Stimulated activated CD4-positive, alpha-beta T cell treated with anti-CD3 and anti-CD28 coated beads, TNF-alpha, amount 100 ng/mL, for 4 hours (primary cell): ENCODE data around the gene MYO7B.

Experiments
- DNase-seq, 3 experiments: peaks; one replicate each; pipeline ENCODE4 v3.0.0-alpha.2; 2020; ENCODE audit warnings: low read depth in 3 of 3

The MYO7B gene

DNA sequence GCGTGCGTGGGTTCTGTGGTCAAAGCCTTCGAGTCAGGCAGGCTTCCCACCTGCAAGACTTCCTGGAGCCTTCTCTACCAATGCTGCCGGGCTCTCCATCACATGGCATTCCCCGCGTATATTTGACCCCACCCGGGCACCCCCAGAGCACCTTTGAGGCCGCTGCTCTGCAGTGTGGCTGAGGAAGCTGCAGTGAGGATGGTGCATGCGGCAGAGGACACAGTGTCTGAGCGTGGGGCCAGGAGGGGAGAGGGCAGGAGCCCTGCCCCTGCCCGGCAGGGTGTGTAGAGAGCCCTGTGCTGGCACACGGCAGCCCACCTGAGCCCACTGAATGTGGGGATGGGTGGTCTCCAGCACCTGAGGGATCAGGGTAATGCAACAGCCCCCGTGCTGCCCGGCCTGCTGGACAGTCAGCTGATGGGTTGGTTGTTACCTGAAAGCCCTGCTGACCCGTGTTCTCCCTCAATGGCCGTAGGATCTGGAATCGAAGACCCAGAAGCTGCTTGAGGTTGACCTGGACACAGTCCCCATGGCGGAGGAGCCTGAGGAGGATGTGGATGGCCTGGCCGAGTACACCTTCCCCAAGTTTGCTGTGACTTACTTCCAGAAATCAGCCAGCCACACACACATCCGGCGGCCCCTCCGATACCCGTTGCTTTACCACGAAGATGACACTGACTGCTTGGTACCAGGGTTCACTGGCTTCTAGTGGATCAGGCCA is 73.7 kb downstream of the MYO7B start:
- no peak for DNase-seq

DNA sequence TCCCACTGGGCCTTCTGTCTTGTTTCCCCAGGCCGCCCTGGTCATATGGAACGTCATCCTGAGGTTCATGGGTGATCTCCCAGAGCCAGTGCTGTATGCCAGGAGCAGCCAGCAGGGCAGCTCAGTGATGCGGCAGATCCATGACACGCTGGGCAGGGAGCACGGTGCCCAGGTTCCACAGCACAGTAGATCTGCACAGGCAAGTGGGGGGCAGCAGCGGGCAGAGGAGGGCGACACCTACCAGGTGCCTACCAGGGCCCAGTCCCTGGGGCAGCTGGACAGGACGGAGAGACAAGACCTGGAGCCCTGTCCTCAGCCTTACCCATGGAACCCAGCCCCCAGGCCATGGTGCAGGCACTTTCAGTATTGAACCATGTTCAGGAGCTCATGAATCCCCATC is 74.3 kb downstream of the MYO7B start:
- DNase-seq: no peak

DNA sequence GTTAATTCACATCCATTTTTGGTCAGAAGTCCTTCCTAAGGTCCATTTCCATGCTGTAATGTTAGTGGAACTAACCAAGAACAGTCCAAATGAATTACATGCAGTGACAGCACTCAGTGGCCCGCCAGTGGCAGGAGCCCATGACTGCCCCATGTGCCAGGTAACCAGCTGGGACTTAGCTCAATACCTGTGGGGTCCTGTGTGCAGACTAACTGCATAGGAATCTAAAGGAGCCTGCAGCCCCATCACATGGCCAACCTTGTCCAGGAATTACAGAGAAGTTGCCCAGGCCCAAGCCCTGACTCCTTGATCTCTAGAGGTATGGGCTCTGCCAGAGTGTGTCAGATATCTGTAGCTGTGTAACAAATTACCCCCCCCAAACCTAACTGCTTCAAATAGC is 75.1 kb downstream of the MYO7B start:
- no peak for DNase-seq

DNA sequence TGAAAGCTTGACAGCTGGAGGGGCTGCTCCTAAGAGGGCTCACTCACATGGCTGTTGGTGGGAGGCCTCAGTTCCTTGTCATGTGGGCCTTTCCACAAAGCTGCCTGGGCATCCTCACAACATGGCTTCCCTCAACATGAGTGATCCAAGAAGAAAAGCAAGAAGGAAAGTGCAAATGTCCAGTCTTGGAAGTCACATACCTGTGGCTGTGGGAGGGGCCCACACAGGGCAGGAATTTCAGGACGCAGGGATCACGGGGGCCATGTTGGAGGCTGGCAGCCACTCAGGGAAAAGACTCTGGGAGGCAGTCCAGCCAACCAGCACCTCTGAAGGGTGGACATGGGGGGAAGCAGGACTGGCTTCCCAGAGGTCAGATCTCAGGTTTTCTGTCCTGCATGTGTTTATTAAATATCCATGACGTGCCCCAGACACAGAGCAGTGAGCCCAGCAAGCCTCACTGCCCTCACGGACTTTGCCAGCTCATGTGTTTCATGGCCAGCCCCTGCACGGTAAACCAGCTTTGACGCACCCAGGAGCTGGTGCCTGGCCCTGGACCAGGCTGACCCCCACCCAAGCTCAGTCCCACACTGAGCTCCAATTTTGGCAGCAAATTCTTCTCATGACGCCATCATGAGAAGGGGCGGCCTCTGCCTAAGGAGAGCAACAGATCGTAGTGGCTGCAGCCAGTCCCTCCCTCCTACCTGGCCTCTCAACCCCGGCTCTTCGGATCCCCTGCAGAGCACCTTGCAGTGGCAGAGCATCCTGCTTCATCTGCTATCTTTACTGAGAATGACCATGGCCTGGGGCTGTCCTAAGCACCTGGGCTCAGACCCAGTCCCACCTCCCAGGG is 75.8 kb downstream of the MYO7B start:
- no peak for DNase-seq

DNA sequence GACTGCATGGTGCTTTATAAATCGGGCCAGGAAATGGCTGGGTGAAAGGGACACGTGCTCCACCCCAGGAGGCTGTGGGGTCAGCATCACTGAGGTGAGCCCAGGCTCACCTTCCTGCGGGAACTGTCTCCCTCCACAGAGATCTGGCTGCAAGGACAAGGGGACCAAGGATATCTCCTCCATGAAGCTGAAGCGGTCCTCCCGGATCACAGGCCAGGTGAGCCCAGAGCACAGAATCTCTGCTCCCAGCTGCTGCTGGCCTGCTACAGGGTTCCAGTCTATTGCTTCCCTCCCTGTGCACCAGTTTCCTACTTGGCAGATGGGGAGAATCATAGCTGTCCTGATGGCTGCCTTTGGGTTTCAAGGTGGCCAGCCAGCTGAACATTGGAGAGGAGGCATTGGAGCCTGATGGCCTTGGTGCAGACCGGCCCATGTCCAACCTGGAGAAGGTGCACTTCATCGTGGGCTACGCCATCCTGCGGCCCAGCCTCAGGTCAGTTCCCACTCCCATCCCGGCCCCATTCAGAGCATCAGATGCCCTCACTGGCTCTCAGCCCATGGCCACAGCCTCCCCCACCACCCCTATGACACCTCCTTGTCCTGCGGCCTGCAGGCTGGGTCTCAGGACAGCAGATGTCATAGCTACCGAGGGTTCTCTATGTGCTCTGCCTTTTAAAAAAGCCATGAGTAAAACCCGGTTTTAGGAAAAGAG is 76.8 kb downstream of the MYO7B start:
- DNase-seq: no peak

DNA sequence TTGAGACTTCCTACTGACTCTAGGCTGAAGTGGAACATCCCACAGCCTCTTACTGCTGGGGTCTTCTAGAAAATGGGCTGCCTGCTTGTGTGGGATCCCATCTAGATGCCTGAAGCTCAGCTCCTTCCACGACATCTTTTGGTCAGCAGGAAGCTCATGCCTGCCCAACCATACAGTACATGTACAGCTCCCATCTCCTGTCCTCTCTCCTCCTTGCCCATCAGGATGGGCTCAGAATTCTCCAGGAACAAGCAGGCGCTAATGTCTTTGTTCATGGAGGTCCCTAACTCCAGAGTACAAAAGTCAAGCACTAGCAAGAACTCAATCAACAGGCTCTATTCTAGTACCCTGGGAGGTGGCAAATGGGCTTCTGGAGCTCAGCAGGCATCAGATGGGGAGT is 78.8 kb downstream of the MYO7B start:
- no peak for DNase-seq

DNA sequence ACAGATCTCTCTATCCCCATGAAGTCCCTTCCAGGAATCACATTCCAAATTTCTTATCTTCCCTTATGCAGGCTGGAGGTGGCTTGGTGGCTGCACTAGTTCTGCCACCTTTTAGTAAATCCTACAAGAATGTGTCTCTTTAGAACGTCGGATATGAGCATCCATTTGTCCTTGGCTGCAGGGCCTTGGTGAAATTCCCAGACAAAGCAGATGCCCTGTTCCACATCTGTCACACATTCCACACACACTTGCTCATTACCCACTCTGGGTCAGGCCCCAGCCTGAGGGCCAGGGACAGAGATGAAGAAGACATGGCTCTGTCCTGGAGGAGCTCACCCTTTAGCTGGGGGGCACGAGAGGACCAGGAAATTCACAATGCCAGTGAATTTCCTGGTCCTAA is 79.2 kb downstream of the MYO7B start:
- no peak for DNase-seq

DNA sequence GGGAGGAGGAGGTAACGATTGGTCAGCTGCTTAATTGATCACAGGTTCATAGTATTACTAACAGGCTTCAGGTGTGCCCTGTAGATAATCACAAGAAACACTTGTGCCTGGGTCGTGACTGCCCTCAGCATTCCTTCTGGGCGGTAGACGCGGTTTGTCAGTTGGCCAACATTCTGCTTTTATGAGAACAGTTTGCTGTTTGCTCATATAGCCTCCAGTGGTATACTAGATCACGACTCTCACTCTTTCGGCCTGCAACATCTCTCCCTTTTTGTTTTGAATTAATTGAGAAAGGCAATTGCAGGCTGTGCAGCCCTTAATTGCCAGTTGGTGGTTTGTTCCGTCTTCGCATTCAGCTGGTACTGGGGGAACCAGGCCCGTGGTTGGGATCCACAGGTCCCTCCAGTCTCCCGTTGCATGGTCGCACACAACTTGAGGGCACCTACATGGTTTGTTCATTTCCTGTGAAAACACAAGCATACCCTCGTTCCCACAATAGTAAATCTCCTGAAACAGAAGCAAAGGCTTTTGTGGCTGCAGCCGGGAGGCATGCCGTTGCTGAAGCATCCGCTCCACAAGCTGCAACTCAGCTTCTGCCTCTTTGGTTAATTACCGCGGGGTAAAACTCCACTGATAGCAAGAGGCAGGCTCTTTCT is 80.2 kb downstream of the MYO7B start:
- no peak for DNase-seq

DNA sequence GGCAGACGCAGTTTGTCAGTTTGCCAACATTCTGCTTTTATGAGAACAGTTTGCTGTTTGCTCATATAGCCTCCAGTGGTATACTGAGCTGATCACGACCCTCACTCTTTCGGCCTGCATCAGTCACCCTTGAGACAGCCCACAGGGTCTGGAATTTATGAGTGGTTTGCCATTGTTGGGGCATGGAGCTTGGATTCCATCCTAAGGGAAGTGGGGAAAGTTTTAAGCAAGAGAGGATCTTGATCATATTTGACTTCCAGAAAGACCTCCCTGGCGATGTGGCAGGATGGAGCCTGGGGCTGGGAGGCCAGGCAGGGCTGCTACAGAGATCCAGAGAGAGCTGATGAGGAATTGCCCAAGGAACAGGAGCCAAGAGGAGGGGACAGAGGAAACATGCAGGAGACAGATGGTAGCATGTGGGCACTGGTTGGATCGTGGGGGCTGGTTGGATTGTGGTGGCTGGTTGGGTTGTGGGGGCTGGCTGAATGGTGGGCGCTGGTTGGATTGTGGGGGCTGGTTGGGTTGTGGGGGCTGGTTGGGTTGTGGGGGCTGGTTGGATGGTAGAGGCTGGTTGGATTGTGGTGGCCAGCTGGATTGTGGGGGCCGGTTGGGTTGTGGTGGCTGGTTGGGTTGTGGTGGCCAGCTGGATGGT is 83.2 kb downstream of the MYO7B start:
- DNase-seq: no peak

DNA sequence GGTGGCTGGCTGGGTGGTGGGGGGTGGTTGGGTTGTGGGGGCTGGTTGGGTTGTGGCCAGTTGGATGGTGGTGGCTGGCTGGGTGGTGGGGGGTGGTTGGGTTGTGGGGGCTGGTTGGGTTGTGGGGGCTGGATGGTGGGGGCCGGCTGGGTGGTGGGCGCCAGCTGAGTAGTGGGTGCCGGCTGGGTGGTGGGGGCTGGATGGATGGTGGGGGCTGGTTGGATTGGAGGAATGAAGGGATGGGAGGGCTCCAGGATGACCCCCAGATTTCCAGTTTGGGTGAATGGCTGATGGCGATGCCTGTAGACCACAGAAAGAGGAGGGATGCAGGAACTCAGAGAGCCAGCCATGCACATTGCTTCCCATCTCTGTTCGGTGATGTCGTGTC is 83.7 kb downstream of the MYO7B start:
- no peak for DNase-seq

DNA sequence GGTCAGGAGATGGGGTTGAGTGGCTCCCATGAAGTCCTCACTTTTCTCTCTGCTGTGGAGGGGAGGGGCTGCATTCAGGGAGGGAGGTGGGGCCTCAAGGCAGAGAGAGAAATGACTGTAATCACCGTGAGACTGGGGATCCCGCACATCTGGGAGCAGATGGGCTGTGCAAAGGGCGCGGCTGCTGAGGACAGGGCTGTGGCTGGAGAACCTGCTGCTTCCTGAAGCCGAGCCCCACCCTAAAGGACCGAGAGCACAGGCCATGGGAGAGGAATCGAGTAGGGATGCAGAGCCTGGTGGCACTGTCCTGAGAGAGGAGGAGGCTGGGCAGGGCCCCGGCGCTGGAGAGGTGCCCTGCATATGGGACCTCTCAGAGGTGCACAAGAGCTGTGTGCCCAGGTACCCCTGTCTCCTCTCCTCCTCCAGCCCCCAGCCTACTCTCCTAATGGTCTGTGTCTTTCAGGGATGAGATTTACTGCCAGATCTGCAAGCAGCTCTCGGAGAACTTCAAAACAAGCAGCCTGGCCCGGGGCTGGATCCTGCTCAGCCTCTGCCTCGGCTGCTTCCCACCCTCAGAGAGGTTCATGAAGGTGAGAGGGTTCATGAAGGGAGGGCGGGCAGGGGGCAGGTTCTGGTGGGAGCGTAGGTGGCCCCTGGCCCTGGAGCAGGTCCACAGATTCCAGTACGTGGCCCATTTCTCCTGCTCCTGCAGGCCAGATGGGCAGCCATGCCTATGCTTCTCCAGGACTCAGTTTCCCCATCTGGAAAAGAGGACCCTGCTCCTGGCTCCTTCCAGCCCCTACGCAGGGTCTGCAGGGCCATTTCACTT is 84.6 kb downstream of the MYO7B start:
- no peak for DNase-seq

DNA sequence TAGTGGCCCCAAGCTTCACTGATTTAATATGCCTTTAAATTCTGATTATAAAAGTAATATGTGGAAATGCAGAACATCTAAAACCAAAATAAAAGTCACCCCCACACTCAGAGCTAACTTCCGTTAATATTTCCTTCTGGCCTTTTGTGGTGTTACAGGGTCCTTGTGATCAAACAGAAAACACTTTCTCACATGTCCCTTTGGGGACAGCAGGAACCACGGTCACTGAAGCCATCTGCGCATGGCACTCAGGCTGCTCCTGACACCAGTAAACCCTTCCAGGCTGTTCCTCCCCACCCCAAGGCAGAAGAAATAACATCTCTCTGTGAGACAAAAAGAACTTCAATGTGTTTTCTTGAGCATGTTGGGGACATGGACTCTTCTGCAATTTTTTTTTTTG is 85.4 kb downstream of the MYO7B start:
- no peak for DNase-seq

DNA sequence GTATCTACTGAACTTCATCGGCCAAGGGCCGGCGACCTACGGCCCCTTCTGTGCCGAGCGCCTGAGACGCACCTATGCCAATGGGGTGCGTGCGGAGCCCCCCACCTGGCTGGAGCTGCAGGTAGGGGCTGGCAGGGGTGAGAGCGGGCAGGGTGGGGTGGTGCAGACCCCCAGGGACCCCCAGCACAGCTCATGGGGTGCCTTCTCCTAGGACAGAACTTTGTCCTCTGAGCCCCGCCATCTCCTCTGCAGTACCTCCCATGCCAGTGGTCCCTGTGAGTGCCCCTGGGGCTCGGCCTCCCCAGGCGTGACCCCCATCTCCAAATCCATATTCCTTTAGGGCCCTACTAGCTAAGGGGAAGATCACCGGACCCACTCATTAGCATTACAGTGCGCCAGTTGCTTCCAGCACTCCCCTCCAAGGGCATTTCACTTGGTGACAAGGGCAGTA is 86.5 kb downstream of the MYO7B start:
- no peak for DNase-seq

DNA sequence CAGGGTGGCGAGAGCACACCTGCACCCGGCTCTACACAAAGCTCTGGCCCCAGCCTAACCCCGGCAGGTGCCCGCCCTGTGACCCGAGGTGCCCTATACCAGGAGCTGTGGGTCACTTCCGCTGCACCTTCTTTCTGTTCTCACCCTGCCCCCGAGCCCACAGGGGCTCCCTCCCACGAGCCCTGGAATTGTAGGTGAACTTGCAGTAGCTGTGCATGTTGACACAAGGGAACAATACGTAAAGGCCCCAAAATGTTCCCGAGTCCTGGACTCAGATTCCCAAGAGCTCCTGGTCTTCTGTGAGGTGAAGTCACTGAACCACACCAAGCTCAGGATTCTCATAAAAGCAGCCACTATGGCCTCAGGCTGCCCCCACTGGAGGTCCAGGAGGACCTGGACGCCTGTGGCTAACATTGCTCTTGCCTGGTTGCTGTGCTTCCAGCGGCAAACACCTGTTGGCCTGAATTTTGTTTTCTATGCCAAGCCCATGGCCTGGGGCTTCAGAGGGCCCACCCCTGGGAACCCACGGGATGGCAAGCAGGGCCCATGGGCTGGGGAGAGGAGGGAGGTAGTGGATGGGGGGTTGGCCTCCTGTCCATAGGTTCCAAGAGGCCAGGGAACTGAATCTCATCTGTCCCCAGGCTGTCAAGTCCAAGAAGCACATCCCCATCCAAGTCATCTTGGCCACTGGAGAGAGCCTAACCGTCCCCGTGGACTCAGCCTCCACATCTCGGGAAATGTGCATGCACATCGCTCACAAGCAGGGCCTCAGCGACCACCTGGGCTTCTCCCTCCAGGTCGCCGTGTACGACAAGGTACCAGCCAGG is 87.3 kb downstream of the MYO7B start:
- DNase-seq: no peak

DNA sequence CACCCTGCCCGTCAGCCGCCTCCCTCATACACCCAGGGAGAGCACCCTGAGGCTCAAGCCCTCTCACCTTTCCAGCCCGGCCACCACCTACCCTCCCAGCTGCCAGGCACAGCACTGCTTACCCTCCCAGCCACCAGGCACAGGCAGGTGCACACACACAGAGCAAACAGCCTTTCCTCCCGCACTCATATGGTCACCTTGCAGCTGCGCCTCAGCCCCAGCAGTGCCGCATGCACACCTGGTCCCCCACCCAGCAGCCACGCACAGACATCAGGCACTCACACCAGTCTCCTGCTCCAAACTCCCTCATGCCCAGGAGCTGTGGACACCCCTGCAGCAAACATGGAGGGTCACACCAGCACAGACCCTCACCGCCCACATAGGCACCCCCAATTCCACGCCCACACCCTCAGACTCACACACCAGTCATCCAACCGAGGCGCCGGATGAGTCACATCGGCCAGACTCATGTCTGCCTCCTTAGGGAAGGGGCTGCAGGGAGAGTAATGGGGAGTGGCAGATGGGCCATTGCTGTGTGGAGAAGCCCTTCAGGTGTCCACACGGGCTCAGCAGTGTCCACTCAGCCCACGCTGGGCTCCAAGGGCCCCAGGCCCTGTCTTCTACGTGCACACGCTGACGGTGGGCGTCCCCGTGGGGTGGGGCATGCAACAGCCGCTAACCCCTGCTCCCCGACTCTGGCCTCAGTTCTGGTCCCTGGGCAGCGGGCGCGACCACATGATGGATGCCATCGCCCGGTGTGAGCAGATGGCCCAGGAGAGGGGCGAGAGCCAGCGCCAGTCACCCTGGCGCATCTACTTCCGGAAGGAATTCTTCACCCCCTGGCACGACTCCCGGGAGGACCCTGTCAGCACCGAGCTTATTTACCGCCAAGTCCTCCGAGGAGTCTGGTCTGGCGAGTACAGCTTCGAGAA is 88.2 kb downstream of the MYO7B start:
- DNase-seq: no peak

DNA sequence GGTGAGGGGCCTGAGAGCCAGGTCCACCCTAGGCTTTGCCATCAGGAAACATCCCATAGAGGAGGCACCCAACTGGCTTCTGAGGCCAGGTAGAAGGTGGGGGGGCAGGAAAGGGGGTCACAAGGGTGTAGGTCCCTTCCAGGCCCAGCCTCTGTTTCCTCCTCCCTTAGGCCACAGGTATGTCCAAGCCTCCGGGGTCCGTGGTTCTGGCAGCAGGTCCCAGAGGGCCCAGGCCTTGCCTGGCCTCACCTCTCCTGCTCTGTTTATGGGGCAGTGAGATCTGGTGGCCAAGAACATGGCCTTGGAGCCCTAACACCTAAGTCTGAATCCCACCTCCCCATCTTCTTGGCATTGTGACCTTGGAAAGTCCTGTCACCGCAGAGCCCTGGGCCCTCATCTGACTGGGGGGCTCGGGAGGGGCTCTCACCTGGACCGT is 88.9 kb downstream of the MYO7B start:
- no peak for DNase-seq

DNA sequence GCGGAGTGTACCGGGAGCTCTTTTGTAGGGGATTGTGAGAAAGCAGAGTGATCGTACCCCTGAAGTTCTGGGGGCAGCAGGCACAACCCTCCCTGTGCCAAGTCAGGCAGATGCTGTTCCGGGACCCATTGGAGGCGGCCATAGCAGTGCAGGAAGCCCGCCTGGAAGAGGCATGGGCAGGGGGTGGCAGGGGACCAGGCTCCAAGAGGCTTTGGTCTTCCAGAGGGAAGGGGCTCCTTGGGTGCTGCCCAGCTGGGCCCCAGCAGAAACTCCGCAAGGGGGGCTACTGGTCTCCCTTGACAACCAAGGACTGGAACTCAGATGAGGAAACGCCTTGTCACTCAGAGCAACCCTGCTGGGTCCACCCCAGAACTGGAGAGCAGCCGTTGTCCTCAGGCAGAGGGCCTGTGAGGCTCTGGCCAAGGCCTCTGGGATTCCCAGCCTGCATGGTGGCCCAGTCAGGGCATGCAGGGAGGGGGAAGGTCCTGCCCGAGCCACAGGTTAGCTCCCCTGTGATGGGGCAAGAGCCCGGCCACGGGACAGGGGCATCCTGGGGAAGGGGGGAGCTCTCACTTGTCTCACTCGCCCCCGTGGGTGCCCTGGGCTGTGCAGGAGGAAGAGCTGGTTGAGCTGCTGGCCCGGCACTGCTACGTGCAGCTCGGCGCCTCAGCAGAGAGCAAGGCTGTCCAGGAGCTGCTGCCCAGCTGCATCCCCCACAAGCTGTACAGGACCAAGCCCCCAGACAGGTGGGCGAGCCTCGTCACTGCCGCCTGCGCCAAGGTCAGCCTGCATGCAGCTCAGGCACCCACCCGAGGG is 89.5 kb downstream of the MYO7B start:
- no peak for DNase-seq

DNA sequence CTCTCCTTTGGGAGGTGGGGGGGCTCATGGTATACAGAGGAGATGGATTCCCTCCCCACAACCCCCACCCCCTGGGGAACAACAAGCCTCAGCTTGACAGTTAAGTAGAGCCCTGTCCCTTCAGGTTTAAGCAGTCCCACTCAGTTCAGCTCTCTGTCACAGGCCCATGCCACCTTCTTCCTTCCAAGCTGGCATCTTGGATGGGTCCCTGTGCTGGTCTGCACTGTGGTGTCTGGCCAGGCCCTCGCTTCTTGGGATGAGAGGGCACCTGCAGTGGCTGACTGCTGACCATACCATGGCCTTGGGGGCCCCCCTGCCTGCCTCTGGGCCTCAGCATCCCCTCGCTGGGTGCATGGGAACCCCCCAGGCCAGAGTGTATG is 90.1 kb downstream of the MYO7B start:
- no peak for DNase-seq
